CD4-positive, alpha-beta T cell treated with Interleukin-6 at 100 ng/mL for 8 hours (primary cell): ENCODE results near the gene SLC25A13.

Experiments
- DNase-seq: peaks from one replicate; pipeline ENCODE4 v3.0.0-alpha.2; 2020; ENCODE audit warnings: mixed read lengths, low spot score

SLC25A13 gene

DNA sequence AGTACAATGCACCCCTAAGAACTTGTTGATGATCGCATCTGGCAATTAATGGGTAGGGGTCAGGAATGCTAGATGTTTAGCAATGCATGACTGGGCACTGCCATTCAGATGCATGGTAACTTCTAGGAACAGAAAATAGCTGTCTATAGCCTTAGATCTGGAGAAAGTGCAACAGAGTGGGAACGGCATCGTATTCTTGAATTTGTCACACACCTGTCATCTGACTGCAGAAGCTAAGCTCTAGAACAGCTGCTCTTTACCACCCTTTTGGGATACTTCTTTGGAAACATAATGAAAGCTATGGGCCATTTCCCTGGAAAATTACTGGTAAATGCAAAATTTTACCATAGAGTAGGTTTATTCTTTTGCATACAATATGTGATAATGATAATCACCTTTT lies 118.1 kb downstream of the SLC25A13 start:
- DNase-seq, result no peak

DNA sequence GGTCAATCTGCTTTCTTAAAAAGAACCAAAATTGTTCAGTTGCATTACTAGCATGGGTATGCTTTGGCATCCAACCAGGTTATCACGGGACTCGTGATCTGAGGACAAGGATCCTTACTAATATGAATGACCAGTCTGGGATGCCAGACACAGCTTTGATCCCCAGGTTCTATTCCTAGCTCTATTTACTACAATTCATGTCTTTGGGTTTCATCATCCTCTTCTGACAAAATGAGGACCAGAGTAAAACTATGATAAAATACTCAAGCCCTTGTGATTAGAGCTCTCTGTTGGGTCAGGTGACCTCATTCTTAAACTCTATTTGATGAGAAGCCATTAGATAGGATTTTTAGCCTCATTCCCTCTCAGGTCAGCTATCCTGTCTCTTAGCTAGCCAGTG lies 119.8 kb downstream of the SLC25A13 start:
- DNase-seq, result no peak

DNA sequence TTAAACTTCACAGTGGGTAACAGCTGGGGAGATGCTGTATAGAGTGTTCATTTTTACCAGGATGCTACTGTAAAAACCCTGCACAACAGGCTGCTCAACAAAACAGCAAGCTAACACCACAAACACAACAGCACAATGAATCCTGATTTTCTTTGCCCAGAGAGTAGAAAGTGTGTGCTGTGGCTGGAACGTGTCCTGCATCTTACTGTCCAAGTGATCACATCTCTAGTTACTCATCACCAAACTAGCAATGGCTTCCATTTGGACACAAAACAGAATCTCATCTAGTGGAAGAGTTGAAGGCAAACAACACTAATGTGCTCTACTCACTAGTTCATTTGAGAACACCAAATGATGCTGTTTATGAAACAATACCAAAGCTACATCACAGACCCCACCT lies 121.2 kb downstream of the SLC25A13 start:
- no peak for DNase-seq

DNA sequence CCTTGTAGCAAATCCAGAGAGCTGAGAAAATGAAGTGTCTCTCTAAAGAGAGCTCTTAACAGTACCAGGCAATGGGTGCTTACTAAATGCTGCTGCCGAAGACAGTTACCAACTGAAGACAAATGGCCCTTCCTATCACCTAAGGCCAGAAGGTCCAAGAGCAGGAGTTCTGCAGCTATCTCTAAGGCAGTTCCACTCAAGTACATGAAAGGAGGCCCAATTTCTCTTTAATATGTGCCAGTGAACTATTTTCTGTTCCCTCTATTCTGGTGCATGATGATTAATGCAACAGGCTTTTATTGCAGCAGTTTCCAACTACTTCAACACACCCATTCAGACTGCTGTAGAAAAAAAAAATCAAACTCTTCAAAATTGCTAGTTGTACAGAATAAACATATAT lies 122.5 kb downstream of the SLC25A13 start:
- no peak for DNase-seq

DNA sequence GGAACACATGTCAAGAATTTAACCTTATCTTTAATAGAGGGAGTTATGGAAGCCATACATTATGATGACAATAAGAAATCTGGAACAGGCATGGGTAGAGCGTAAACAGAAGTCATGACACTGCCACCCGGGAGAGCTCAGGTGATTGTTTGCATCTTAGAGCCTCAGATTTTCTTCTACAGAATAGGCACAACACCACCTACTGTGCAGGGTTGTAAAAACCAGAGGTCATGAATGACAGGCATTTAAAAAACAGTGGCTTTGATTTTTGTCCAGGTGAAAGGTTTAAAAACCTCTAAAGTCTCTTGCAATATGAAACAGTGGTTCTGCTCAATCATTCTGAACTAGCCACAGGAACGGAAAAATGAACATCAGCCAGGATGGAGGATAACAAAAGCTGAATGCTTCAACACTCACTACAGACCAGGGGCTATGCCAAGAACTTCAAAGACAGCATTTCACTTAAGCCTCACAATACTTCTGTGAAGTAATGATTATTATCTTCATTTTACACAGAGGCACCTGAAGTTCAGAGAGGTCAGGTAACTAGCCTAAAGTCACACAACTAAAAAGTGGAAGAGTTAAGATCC lies 123.8 kb downstream of the SLC25A13 start:
- DNase-seq, result no peak

DNA sequence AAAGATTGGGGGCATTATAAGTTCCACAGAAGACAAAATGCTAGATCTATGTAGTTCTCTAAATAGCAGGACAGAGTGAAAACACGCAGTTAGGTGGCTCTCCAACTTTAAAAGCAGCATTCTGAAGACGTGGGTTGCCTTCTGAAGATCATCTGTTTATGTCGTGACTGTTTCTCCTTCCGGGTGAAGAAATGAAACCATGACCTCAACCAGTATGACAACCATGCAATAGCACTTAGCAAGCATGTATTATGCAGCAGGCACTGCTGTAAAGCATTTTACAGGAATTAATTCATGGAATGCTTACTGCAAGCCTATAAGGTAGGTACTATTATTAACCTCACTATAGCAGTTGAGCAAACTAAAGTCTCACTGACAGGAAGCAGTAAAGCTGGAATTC lies 125.2 kb downstream of the SLC25A13 start:
- DNase-seq, result no peak

DNA sequence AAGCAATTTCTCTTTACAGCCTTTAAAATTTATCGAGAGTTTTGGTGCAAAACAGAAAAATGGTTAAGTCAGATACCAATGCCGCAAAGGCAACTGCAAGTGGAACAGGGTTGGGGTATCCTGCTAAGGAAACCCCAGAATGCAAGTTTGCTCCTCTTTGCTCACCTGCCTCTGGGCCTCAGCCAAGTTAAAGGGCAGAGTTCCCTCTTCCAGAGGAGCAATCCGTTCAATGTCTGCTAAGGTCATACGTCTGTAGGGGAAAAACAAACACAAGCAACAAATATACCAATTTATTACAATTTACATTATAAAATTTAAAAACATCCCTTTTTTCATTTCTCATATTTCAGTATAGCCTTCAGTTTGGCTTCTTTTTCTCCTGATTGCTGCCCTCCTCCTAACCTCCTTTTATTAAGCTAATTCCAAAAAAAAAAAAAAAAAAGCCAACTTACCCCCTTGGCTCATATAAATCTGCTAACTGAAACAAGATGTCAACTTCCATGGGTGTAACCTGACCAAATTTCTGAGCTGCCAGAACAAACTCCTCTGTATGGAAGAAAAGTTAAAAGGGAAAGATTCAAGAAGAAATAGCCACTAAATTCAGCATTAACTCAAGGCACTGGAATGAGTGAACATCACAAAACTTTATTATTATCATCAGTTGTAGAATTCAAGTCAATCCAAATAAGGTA lies 132.6 kb downstream of the SLC25A13 start:
- no peak for DNase-seq

DNA sequence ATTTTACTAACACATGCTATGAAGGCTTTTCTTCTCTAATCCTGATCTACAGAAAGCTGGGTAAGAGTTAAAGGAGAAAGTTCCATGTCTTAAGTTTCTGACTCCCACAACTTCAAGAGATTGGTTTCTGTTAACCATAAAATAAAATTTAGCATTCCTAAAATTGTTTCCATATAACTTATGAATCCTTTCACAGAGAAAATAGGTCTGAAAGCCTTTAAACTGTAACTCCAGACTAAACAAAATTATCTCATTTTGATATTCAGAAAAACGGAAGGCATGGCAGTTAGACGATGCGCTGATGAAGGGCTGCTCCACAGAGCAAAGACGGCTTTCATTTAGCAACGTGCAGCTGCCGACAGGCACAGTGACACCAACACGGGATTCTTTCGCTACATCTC lies 133.3 kb downstream of the SLC25A13 start:
- no peak for DNase-seq

DNA sequence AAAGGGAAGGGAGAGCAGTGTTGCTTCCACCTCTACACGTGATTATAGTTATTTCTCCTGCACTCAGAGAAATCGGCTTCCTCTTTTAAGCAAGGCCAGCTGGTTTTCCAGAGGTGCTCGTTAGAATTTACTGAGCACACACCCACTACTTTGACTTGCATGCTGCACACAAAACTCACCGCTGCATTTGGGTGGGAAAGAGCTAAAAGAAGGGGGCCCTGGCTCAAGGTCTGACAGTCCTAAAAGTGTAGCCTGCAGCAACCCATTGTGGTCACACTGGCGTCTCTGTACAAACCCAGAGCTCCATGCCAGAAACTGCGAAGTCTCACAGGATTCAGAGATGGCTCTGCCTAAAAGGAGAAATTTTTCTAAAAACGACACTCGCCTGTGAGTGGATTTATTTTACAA lies 133.7 kb downstream of the SLC25A13 start:
- no peak for DNase-seq

DNA sequence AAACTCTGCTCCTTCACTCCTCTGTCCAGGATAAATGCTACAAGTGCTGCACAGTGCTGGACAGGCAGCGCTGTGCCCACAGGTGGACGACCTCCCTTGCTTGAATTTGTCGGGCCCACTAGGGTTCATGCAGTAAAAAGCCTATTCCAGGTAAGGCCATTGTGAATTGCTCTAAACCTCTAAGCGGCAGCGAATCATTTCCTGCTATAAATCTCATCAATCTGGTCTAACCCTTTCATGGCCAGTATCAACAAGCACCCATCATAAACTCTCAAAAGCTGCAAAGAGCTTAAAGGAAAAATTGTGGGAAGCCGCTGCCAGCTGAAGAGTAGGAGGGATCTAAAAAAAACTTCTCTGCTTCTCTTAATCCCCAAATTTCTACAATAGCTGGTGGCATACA lies 134.2 kb downstream of the SLC25A13 start:
- DNase-seq, result no peak

DNA sequence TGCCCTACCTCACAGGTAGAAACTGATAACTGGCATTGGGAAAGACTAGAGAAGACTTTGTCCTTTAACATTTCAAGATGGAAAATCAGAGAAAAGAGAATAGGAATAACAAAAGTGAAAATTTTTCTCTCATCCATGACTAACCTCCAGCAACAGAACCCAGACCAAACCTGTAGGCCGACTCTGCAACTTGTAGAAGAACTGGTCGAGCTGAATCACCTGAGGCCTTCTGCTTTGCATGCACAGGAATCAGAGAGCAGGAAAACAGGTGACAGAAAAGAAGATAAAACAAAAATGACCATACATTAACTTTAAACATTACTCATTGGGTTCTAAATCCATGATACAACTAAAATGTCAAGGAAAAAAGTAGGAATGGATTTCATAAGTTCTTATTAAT lies 137.1 kb downstream of the SLC25A13 start:
- DNase-seq, result no peak

DNA sequence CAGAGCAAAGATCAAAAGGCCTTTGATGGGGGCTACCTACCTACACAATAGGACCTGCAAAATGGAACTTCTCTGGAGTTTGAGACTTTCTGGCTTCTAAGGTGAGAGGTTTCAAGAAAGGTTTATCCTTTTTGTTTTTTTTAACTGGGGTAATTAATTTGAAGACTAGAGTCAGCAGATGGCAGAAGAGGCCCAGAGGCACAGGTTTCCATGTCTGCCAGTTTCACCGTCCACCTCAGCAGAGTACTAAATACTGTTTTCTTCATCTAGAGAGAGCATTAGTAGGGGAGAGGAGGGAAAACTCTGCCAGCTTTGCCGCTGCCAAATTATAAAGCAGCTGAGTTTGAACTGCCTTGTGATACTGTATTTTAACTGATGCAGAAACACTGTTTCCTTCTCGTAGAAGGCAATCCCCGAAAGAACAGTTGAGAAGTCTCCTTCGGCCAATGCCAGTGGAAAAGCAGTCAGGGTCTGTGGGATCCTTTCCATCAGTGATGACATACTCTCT lies 138.7 kb downstream of the SLC25A13 start:
- no peak for DNase-seq

DNA sequence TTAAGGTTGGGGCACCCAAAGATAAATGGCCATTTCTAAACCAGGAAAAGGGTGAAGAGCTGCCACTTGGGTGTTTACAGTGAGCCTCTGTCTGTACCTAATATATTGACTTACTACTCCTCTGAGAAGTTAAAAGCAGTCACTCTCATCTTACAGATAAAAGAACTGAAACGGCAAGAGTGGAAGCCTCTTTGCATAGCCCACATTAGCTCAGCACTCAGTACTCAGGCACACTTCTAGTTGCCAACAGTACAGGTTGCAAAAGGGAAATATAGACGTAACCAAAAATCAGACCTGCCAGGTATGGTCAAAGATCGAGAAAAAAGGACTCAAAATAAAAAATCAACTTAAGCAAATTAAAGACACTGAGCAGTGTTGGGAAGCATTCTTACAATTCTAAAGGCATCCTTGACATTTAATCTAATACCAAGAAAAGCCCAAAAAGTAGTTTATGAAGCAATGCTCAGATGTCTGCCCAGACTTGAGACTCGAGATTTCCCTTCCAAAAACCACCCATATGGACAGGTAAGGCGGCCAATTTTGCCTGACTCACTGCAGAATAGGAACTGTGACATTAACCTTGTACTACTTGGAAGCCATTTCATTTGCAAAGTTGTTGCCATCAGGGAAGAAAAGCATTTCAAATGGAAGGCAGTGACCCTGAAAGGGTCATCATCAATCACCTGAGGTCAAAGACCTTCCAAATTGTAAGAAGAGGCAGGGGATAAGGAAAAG lies 139.3 kb downstream of the SLC25A13 start:
- no peak for DNase-seq

DNA sequence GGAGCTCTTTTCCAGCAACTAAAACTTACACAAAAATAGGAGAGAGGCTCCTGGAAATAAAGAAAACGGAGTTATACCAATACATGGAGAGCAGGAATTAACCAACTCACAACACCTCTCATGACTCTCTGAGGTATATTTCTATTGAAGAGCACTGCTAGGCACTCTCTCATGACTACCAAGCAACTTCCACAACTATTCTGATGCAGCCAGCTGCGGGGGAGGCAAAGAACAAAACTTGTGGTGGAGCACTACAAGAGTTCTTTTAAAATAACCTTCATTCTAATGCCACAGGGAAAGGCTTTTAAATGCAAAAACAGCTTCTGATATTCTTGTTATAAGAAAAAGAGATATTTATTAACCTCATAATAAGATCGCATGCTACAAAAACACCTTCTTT lies 140.7 kb downstream of the SLC25A13 start:
- DNase-seq, result no peak

DNA sequence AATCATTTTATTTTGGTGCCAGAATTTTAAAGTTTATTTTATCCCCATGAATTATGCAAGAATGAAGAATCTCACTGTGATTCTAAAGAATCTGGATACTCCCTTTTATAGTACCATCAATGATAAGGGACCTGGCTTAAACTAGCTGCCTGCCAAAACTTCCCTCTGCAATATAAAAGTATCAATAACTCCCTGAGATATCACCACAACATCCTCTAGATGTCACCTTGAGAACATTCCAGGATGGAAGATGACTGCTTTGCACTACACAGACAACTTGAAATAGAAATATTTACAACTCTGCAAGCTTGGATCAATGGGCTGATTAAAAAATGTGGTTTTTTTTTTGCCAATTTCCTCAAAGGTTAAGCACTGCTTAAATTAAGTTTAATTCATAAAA lies 142.1 kb downstream of the SLC25A13 start:
- no peak for DNase-seq

DNA sequence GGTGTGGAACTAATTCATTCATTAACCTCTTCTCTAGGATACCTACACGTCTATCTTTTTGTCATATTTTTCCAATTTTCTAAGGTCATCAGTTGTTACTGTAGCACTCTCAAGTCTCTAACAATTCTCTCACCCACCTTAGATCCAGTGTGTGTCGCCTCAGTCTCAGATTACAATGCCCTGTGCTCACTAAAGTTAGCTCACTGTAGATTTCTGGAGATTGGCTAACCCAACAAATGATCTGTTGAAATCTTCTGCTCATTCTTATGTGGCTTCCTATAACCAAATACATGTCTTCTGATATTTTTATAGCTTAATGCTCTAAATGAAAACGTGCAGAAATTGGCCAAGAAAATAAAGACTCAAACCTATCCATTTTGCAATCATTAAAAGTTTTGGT lies 142.6 kb downstream of the SLC25A13 start:
- DNase-seq, result no peak

DNA sequence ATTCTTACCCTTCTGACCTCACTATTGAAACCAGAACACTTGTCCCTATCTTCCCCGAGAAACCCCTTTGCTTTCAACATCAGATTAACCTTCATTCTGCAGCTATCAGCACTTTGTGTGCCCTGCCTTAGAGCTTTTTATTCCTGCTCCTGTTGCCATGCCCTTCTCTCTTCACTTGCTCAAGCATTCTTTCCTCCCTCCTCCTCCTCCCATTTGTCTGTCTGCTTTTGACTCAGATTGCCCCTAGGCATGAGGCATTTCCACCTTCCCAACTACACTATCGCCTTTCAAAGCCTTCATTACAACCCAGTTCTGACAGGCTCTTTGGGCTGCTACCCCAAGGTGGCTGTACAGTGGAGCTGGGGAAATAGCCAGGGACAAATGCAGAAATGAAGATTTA lies 143.3 kb downstream of the SLC25A13 start:
- no peak for DNase-seq

DNA sequence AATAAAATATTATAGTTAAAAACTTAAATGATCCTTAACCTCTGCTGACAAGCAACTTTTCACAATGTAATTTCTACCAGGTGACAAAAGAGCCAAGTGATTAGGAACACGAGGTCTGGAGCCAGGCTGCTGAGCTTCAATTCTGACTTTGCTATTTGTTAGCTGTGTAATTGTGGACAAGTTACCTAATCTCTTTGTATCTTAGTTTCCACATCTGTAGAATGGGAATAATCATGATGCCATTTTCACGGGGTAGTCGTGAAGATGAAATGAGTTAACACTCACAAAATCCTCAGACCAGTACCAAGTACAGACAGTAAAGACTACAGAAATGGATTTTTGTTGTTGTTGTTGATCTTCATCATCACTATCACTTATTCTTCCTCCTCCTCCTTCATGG lies 144.5 kb downstream of the SLC25A13 start:
- no peak for DNase-seq

DNA sequence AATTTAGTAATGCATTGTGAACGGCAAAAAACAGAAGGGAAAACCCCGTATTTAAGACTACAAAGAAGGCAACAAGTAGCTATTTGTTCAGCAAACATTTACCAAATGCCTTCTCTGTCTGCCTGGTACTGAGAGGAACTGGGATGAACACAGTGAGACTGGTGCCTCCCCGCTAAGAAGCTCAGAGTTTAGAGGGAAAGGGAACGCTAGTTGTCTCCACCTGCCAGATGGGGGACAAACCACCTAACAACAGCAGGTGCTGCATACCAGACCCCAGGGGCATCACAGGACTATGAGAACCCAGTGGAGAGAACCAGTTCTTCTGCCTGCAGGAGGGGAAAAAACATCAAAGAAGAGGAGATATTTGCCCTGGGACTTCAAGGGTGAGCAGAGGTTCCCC lies 147.1 kb downstream of the SLC25A13 start:
- DNase-seq, result no peak

DNA sequence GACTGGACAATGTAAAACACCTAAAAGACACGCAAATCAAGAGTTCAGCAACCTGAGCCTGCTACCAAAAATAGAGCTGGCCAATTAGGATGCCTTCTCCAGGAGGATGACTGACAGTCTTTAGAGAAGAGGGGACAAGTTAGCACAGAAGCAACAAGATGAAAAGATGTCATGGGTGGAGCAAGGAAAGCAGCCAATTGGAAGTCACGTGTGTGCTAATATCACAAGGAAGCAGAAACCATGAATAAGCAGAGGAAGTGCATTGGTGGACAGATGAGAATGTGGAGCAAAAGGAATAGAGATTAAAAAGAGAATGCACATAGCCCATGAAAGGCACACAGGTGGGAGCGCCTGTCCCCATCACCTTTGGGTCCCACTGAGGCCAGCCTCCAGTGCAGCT lies 148.1 kb downstream of the SLC25A13 start:
- no peak for DNase-seq

DNA sequence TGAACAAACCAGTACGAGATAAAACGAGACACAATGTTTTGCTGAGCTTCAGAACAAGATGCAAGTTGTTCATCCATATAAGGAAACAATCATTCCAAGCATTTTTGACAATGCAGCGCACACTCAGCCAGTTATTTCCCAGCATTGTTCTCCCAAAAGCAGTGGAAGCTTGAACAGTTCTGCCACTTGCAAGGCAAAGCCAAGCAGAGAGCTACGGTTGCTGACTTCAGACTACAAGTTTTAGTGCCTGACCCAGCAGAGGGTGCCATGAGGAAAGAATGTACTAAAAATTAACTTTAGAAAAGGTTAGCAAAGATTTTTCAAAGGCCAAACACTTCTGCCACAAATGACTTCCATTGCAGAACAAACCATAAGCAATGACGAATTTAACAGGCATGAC lies 152.5 kb downstream of the SLC25A13 start:
- no peak for DNase-seq

DNA sequence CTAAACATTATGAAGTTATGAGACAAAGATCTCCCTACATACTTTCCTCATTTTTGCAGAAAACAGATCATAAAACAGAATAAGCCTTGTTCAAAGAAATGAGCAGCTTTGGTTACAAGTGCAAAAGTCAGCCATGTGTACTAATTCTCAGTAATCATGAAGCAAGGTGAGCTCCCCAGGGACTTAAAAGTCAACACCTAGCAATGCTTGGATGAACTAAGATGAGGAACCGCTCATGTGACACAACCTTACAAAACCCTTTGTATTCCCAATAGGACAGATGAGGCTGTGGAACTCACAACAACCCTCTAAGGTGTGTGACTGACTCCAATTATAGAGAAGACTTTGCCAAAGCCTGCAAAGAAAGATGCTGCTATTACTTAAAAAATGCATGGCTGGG lies 154.5 kb downstream of the SLC25A13 start:
- DNase-seq, result no peak

DNA sequence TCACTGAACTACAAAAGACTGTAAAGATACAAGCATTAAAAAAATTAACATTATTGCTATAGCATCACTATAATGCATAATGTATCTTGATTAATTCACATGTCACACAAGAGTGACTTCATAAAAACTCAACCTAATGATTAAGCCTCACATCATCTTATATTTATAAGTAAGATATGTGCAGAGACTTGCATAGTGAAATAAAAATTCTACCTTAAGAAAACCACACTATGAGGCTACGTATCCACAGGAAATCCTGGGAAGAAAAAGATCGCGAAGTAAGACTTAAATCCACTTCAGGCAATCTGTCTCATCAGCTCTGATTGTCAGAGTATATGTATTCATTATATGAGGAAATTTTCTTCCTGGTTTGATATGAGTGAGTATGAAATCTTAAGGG lies 160.0 kb downstream of the SLC25A13 start:
- DNase-seq, result no peak
